HFFc6 (cell line): ENCODE results near the gene DTX4. TPM values are rescaled to one million over a fixed set of nuclear protein-coding genes. Genes with fewer than 3 reads are reported as not detected.

Source experiments
- DNase-seq: peaks from one replicate; pipeline ENCODE4 v3.0.0-alpha.2; 2018
- H3K27ac Mint-ChIP-seq: 2 replicates; pipeline ENCODE4 v1.8.0; 2020; ENCODE audit warnings: mild to moderate bottlenecking, mixed read lengths
- H3K27me3 Mint-ChIP-seq: 2 replicates; pipeline ENCODE4 v1.8.0; 2021; ENCODE audit warnings: mild to moderate bottlenecking, moderate library complexity, mixed read lengths; ENCODE audit not compliant: insufficient read depth
- H3K36me3 Mint-ChIP-seq: 2 replicates; pipeline ENCODE4 v1.8.0; 2021; ENCODE audit warnings: low read depth, mixed read lengths
- H3K4me1 Mint-ChIP-seq: 2 replicates; pipeline ENCODE4 v1.8.0; 2020; ENCODE audit warnings: low read depth, mixed read lengths
- H3K4me3 Mint-ChIP-seq: 2 replicates; pipeline ENCODE4 v1.8.0; 2020; ENCODE audit warnings: mild to moderate bottlenecking, moderate library complexity, mixed read lengths
- H3K9me3 Mint-ChIP-seq: 2 replicates; pipeline ENCODE4 v1.8.0; 2020; ENCODE audit warnings: mild to moderate bottlenecking, mixed read lengths
- CTCF ChIP-seq: fragments of 200-600 bp; sonication (generic); IDR thresholded peaks from 2 replicates; pipeline ENCODE4 v1.5.0; 2021; ENCODE audit warnings: antibody characterized with exemption, mild to moderate bottlenecking
- total RNA-seq, 6 experiments: library from RNA; stranded (reverse); fragmentation: NEBNext Ultra II Directional; extraction: Animal tissue kit (Norgen Biotek cat#: 25700); gene quantifications; 2 replicates in 1 of 6; 3 replicates in 5 of 6; pipeline ENCODE4 v1.2.3, GENCODE V29; 2021

The DTX4 gene
- total RNA-seq, 6 experiments from 2014 or later: 3.2 to 4.6 (median 4.1) TPM

- no peaks in the 10 kb centered on the region for H3K9me3 Mint-ChIP-seq
- no peak for DNase-seq
Measured at GRCh38 chr11:59224351-59224928, 52.5 kb downstream of the DTX4 start.

GRCh38 chr11:59225017-59225416, 53.1 kb downstream of the DTX4 start:
- TF ChIP-seq CTCF: no peak
- Mint-ChIP-seq H3K36me3 (no peaks in the 10 kb centered on the region), H3K27ac (no peak overlapping the region), H3K4me1 (peaks cover 36% of the 10 kb centered on the region), H3K9me3 (no peaks in the 10 kb centered on the region), H3K4me3 (peak overlapping the region; percentile 22; the same call in 1 of the 2 replicates), H3K27me3 (peaks cover 7% of the 10 kb centered on the region)
- no peak for DNase-seq

More at GRCh38 chr11:59224351-59224928, 52.5 kb downstream of the DTX4 start:
- H3K4me3 Mint-ChIP-seq: peak overlapping the region; percentile 22; the same call in 1 of the 2 replicates
- H3K36me3 Mint-ChIP-seq: no peaks in the 10 kb centered on the region
- H3K4me1 Mint-ChIP-seq: peaks cover 40% of the 10 kb centered on the region
- no peak overlapping the region for H3K27ac Mint-ChIP-seq
- H3K27me3 Mint-ChIP-seq: peaks cover 4% of the 10 kb centered on the region
- TF ChIP-seq CTCF: no peak

GRCh38 chr11:59226396-59226795, 54.5 kb downstream of the DTX4 start:
- no peak overlapping the region for H3K4me3 Mint-ChIP-seq

GRCh38 chr11:59240322-59240721, 68.4 kb downstream of the DTX4 start:
- no peak for DNase-seq
- no peak overlapping the region for H3K27ac Mint-ChIP-seq

More at GRCh38 chr11:59226396-59226795, 54.5 kb downstream of the DTX4 start:
- Mint-ChIP-seq H3K36me3 (no peaks in the 10 kb centered on the region), H3K9me3 (no peaks in the 10 kb centered on the region), H3K27me3 (peaks cover 9% of the 10 kb centered on the region), H3K4me1 (peaks cover 26% of the 10 kb centered on the region), H3K27ac (no peak overlapping the region)
- TF ChIP-seq CTCF: no peak
- no peak for DNase-seq

GRCh38 chr11:59243633-59244032, 71.7 kb downstream of the DTX4 start:
- no peak for DNase-seq

More at GRCh38 chr11:59240322-59240721, 68.4 kb downstream of the DTX4 start:
- Mint-ChIP-seq H3K9me3 (peaks cover 6% of the 10 kb centered on the region), H3K27me3 (peaks cover 5% of the 10 kb centered on the region; the same call in 1 of the 2 replicates), H3K36me3 (no peaks in the 10 kb centered on the region), H3K4me1 (no peaks in the 10 kb centered on the region; the same call in 1 of the 2 replicates), H3K4me3 (no peak overlapping the region)
- TF ChIP-seq CTCF: no peak

More at GRCh38 chr11:59243633-59244032, 71.7 kb downstream of the DTX4 start:
- Mint-ChIP-seq H3K27me3 (peaks cover 2% of the 10 kb centered on the region; the same call in 1 of the 2 replicates), H3K27ac (no peak overlapping the region), H3K36me3 (no peaks in the 10 kb centered on the region), H3K4me3 (no peak overlapping the region), H3K4me1 (no peaks in the 10 kb centered on the region; the same call in 1 of the 2 replicates), H3K9me3 (peaks cover 6% of the 10 kb centered on the region)
- no peak for TF ChIP-seq CTCF
